Measurements from ENCODE around the gene ZNRF1. TPM values are rescaled to one million over a fixed set of nuclear protein-coding genes. Genes with fewer than 3 reads are reported as not detected.

The ZNRF1 gene
- total RNA-seq, 2 donors from 2014 or later, result 44.9 to 46.1 TPM

DNA sequence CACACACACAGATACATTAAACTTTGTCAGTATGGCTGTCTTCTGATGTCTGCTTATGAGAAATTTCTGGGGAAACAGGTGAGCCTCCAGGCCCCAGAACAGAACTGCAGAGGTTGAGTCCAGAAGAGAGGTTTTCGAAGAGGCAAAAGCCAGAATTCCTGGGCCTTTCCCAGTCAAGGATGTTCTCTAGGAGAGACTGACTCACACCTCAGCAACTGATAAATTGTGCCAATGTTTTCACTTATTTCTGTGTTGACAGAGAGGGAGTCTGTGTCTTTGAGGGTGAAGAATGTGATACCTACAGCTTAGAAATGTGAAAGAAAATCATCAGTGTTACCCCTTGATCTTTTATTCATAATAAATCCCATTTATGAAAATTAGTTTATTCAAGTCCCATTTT lies 87.5 kb downstream of the ZNRF1 start:
- peaks cover 17% of the 10 kb centered on the region for H3K4me1 Mint-ChIP-seq
- DNase-seq, result no peak
- TF ChIP-seq CTCF (conservative IDR thresholded peaks at IDR 0.05), result no peak
- H3K36me3 ChIP-seq (ENCODE audit: control insufficient read depth, insufficient read depth, low read length), result peaks cover 11% of the 10 kb centered on the region
- H3K4me3 Mint-ChIP-seq, result no peak overlapping the region
- no peak overlapping the region for H3K27ac Mint-ChIP-seq
- peaks cover 6% of the 10 kb centered on the region for H3K36me3 Mint-ChIP-seq (ENCODE audit: low read depth)
- H3K9me3 Mint-ChIP-seq, result no peaks in the 10 kb centered on the region
- H3K4me1 ChIP-seq (ENCODE audit: control insufficient read depth, insufficient read depth, low read length), result peaks cover 12% of the 10 kb centered on the region
- no peak overlapping the region for H3K27ac ChIP-seq (ENCODE audit: low read depth, low read length)
- H3K9ac ChIP-seq (ENCODE audit: extremely low read depth, low read length, poor library complexity, severe bottlenecking), result no peak overlapping the region
- WGBS, 2 experiments (ENCODE audit: insufficient coverage in 1 of 2, insufficient read length in 1 of 2), result 86 to 95% methylated on average over 1 of the region's 1 CpG
- H3K27me3 Mint-ChIP-seq (ENCODE audit: insufficient read depth), result no peaks in the 10 kb centered on the region
- no peak overlapping the region for H3K4me3 ChIP-seq (ENCODE audit: low read length)
- no peaks in the 10 kb centered on the region for H3K27me3 ChIP-seq (ENCODE audit: control insufficient read depth, insufficient read depth, low read length, poor library complexity, severe bottlenecking)
- H3K9me3 ChIP-seq (ENCODE audit: control insufficient read depth, low read length), result no peaks in the 10 kb centered on the region

GRCh38 chr16:75086688-75087374 lies 88.0 kb downstream of the ZNRF1 start:
- Mint-ChIP-seq H3K9me3 (no peaks in the 10 kb centered on the region), H3K4me1 (peaks cover 17% of the 10 kb centered on the region), H3K36me3 (ENCODE audit: low read depth) (peaks cover 6% of the 10 kb centered on the region), H3K27me3 (ENCODE audit: insufficient read depth) (no peaks in the 10 kb centered on the region), H3K4me3 (no peak overlapping the region), H3K27ac (peak overlapping the region; percentile 33)
- no peak for DNase-seq
- Histone ChIP-seq H3K9me3 (ENCODE audit: control insufficient read depth, low read length) (no peaks in the 10 kb centered on the region), H3K27me3 (ENCODE audit: control insufficient read depth, insufficient read depth, low read length, poor library complexity, severe bottlenecking) (no peaks in the 10 kb centered on the region), H3K4me1 (ENCODE audit: control insufficient read depth, insufficient read depth, low read length) (peaks cover 12% of the 10 kb centered on the region), H3K9ac (ENCODE audit: extremely low read depth, low read length, poor library complexity, severe bottlenecking) (no peak overlapping the region), H3K36me3 (ENCODE audit: control insufficient read depth, insufficient read depth, low read length) (peaks cover 11% of the 10 kb centered on the region), H3K4me3 (ENCODE audit: low read length) (no peak overlapping the region), H3K27ac (ENCODE audit: low read depth, low read length) (no peak overlapping the region)
- TF ChIP-seq CTCF (conservative IDR thresholded peaks at IDR 0.05), result no peak
- 97% methylated on average over 8 to 10 of the region's 10 CpGs for WGBS, 2 experiments (ENCODE audit: insufficient coverage in 1 of 2, insufficient read length in 1 of 2)

DNA sequence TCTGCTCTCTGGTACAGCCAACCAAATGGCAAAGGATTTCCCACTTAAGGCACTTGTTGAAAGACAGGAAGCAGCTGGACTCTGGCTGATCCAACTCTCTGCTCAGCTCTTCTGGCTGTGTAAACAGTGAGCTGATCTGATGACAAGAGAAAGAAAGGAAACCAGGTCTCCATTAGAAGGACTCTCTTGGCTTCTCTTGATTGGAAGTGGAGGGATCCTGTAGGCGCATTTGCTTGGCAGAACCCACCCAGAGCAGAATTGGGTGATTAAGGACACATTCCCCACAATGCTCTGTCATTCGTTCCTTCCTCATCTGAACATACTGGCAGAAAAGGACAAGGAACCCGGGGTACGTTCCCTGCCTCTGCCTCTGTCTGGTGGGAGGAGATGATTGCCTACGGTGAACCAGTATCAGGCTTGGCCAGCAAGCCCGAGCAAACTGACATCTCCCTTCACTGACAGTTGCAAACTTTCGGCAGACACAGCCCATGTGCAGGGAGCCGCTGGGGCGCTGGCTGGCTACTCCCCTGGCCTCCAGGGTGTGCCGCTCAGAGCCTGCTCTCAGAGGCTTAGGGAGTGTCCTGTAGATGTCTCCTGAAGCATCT lies 88.7 kb downstream of the ZNRF1 start:
- no peaks in the 10 kb centered on the region for H3K9me3 ChIP-seq (ENCODE audit: control insufficient read depth, low read length)
- H3K9me3 Mint-ChIP-seq, result no peaks in the 10 kb centered on the region
- peak; percentile 70 for DNase-seq
- no peak overlapping the region for H3K4me3 Mint-ChIP-seq
- peaks cover 15% of the 10 kb centered on the region for H3K4me1 ChIP-seq (ENCODE audit: control insufficient read depth, insufficient read depth, low read length)
- no peaks in the 10 kb centered on the region for H3K27me3 ChIP-seq (ENCODE audit: control insufficient read depth, insufficient read depth, low read length, poor library complexity, severe bottlenecking)
- WGBS, 2 experiments (ENCODE audit: insufficient coverage in 1 of 2, insufficient read length in 1 of 2), result 88 to 89% methylated on average over 10 of the region's 10 CpGs
- H3K27ac Mint-ChIP-seq, result peak overlapping the region; percentile 33
- H3K4me1 Mint-ChIP-seq, result peaks cover 21% of the 10 kb centered on the region
- H3K36me3 Mint-ChIP-seq (ENCODE audit: low read depth), result peaks cover 6% of the 10 kb centered on the region
- H3K27ac ChIP-seq (ENCODE audit: low read depth, low read length), result no peak overlapping the region
- H3K27me3 Mint-ChIP-seq (ENCODE audit: insufficient read depth), result no peaks in the 10 kb centered on the region
- no peak overlapping the region for H3K4me3 ChIP-seq (ENCODE audit: low read length)
- no peak overlapping the region for H3K9ac ChIP-seq (ENCODE audit: extremely low read depth, low read length, poor library complexity, severe bottlenecking)
- peaks cover 11% of the 10 kb centered on the region for H3K36me3 ChIP-seq (ENCODE audit: control insufficient read depth, insufficient read depth, low read length)
- peak; percentile 10 for TF ChIP-seq CTCF (conservative IDR thresholded peaks at IDR 0.05)

Data from endodermal cell (in vitro differentiated cells).